HEK293 (cell line): Measurements from ENCODE around the gene GALNT2.

Experiments
- CTCF ChIA-PET: fragments of 350-600 bp; formaldehyde crosslinking; extraction: SDS; loops from one replicate; lab custom pipeline; 2021; ENCODE audit warnings: antibody characterized with exemption; lab: Yijun Ruan, JAX
- POLR2A ChIA-PET: fragments of 300-600 bp; formaldehyde crosslinking; extraction: SDS; loops from one replicate; lab custom pipeline; 2020; ENCODE audit warnings: antibody characterized with exemption, inconsistent platforms; lab: Yijun Ruan, JAX
- H3K27ac ChIP-seq: fragments of 200-500 bp; sonication (Bioruptor generic); 2 replicates; pipeline ENCODE4 v1.5.1; 2014; ENCODE audit warnings: low read depth, low read length, control low read depth, inconsistent platforms; ENCODE audit errors: extremely low read depth
- H3K36me3 ChIP-seq, 2 experiments: fragments of 200-500 bp in 1 of 2; sonication (Bioruptor generic) in 1 of 2; 1 replicate in 1 of 2; 2 replicates in 1 of 2; pipeline ENCODE4 v1.5.1; 2014 to 2017; ENCODE audit warnings: inconsistent platforms in 2 of 2, low read length in 2 of 2; ENCODE audit not compliant: control insufficient read depth in 2 of 2, insufficient read depth in 1 of 2
- H3K4me1 ChIP-seq: fragments of 200-500 bp; sonication (Bioruptor generic); 2 replicates; pipeline ENCODE4 v1.5.1; 2014; ENCODE audit warnings: mild to moderate bottlenecking, low read length, inconsistent platforms; ENCODE audit not compliant: control insufficient read depth, insufficient read depth
- H3K4me3 ChIP-seq: 2 replicates; pipeline ENCODE4 v1.5.1; 2011; ENCODE audit warnings: low read depth, mild to moderate bottlenecking, control low read depth, low read length, moderate library complexity
- H3K9me3 ChIP-seq: fragments of 200-500 bp; sonication (Bioruptor generic); 2 replicates; pipeline ENCODE4 v1.5.1; 2014; ENCODE audit warnings: low read depth, low read length, inconsistent platforms; ENCODE audit not compliant: control insufficient read depth, insufficient read depth
- EGR2 ChIP-seq: fragments of 450-650 bp; formaldehyde crosslinking; IDR thresholded peaks from 2 replicates; pipeline ENCODE4 v1.5.1; 2016; ENCODE audit warnings: low read depth, missing biosample characterization, missing genetic modification characterization
- KLF9 ChIP-seq: fragments of 450-650 bp; formaldehyde crosslinking; IDR thresholded peaks from 2 replicates; pipeline ENCODE4 v1.5.1; 2016; ENCODE audit warnings: missing biosample characterization, missing genetic modification characterization, low read depth
- OSR2 ChIP-seq: fragments of 450-650 bp; formaldehyde crosslinking; IDR thresholded peaks from 2 replicates; pipeline ENCODE4 v1.5.1; 2016; ENCODE audit warnings: missing biosample characterization, missing genetic modification characterization
- PRDM10 ChIP-seq: fragments of 450-650 bp; formaldehyde crosslinking; IDR thresholded peaks from 2 replicates; pipeline ENCODE4 v1.5.1; 2016; ENCODE audit warnings: missing biosample characterization, missing genetic modification characterization
- REPIN1 ChIP-seq: fragments of 450-650 bp; formaldehyde crosslinking; IDR thresholded peaks from 2 replicates; pipeline ENCODE4 v1.5.1; 2017; ENCODE audit warnings: missing biosample characterization, missing genetic modification characterization, low read depth
- SCRT1 ChIP-seq: fragments of 450-650 bp; formaldehyde crosslinking; IDR thresholded peaks from 2 replicates; pipeline ENCODE4 v1.5.1; 2016; ENCODE audit warnings: missing biosample characterization, missing genetic modification characterization, borderline replicate concordance
- SETDB1 ChIP-seq: IDR thresholded peaks from one replicate; pipeline ENCODE4 v1.6.1; 2017; ENCODE audit warnings: mild to moderate bottlenecking, low read length, moderate library complexity, mixed read lengths; ENCODE audit not compliant: insufficient read length
- ZBTB10 ChIP-seq: fragments of 450-650 bp; formaldehyde crosslinking; IDR thresholded peaks from 2 replicates; pipeline ENCODE4 v1.5.1; 2016; ENCODE audit warnings: missing biosample characterization, missing genetic modification characterization
- ZBTB11 ChIP-seq: fragments of 450-650 bp; formaldehyde crosslinking; conservative IDR thresholded peaks from 2 replicates; pipeline ENCODE4 v1.5.1; 2016; ENCODE audit warnings: low read depth, missing biosample characterization, missing genetic modification characterization
- ZBTB20 ChIP-seq: fragments of 450-650 bp; formaldehyde crosslinking; IDR thresholded peaks from 2 replicates; pipeline ENCODE4 v1.5.1; 2016; ENCODE audit warnings: missing biosample characterization, missing genetic modification characterization
- ZFHX2 ChIP-seq: fragments of 450-650 bp; formaldehyde crosslinking; conservative IDR thresholded peaks from 2 replicates; pipeline ENCODE4 v1.5.1; 2016; ENCODE audit warnings: missing biosample characterization, missing genetic modification characterization
- ZNF202 ChIP-seq: fragments of 450-650 bp; formaldehyde crosslinking; IDR thresholded peaks from 2 replicates; pipeline ENCODE4 v1.5.1; 2016; ENCODE audit warnings: missing biosample characterization, missing genetic modification characterization, borderline replicate concordance
- ZNF223 ChIP-seq: fragments of 450-650 bp; formaldehyde crosslinking; IDR thresholded peaks from 2 replicates; pipeline ENCODE4 v1.5.1; 2016; ENCODE audit warnings: missing biosample characterization, missing genetic modification characterization
- ZNF37A ChIP-seq: fragments of 450-650 bp; IDR thresholded peaks from 2 replicates; pipeline ENCODE4 v1.5.1; 2018; ENCODE audit warnings: missing biosample characterization, missing genetic modification characterization
- ZNF560 ChIP-seq: fragments of 450-650 bp; formaldehyde crosslinking; IDR thresholded peaks from 2 replicates; pipeline ENCODE4 v1.5.1; 2017; ENCODE audit warnings: missing biosample characterization, missing genetic modification characterization, borderline replicate concordance
- ZNF664 ChIP-seq: fragments of 450-650 bp; formaldehyde crosslinking; IDR thresholded peaks from 2 replicates; pipeline ENCODE4 v1.5.1; 2016; ENCODE audit warnings: missing biosample characterization, missing genetic modification characterization
- ZNF777 ChIP-seq: fragments of 450-650 bp; formaldehyde crosslinking; IDR thresholded peaks from 2 replicates; pipeline ENCODE4 v1.5.1; 2017; ENCODE audit warnings: missing biosample characterization, missing genetic modification characterization, borderline replicate concordance

GALNT2 gene

GRCh38 chr1:230152999-230153398 lies 86.0 kb downstream of the GALNT2 start:
- peaks cover 8% of the 10 kb centered on the region; the same call in 1 of the 2 replicates for H3K4me1 ChIP-seq
- TF ChIP-seq ZNF777 (no peak), ZNF37A (tag by site-specific recombination) (no peak), ZNF664 (tag by site-specific recombination) (peak; percentile 92)
- no peaks in the 10 kb centered on the region for H3K36me3 ChIP-seq
- H3K27ac ChIP-seq, result no peak overlapping the region
- POLR2A ChIA-PET, result no interaction called here
- H3K9me3 ChIP-seq, result no peaks in the 10 kb centered on the region
- CTCF ChIA-PET, result interaction anchor here (0.5 to 1.5 kb wide), 2 partner anchors 31 to 91 kb away, joined by 3 read pairs; no protein-coding TSS in a partner anchor
- no peak overlapping the region for H3K4me3 ChIP-seq

GRCh38 chr1:230153641-230154296 lies 86.7 kb downstream of the GALNT2 start:
- Histone ChIP-seq H3K36me3 (no peaks in the 10 kb centered on the region), H3K9me3 (no peaks in the 10 kb centered on the region), H3K4me1 (peaks cover 12% of the 10 kb centered on the region), H3K4me3 (no peak overlapping the region), H3K27ac (no peak overlapping the region)
- POLR2A ChIA-PET, result no interaction called here
- TF ChIP-seq OSR2 (tag by site-specific recombination), result peak; percentile 18; the same call in 1 of the 2 replicates
- no peak for TF ChIP-seq ZBTB10 (tag by site-specific recombination)
- TF ChIP-seq ZBTB11 (tag by site-specific recombination), result no peak
- no peak for TF ChIP-seq ZNF202 (tag by site-specific recombination)
- TF ChIP-seq SETDB1, result no peak
- TF ChIP-seq PRDM10 (tag by site-specific recombination), result peak; percentile 97
- no peak for TF ChIP-seq REPIN1
- TF ChIP-seq EGR2 (tag by site-specific recombination), result peak; percentile 78
- TF ChIP-seq ZFHX2 (tag by site-specific recombination), result peak; percentile 87
- TF ChIP-seq ZNF223 (tag by site-specific recombination), result no peak
- TF ChIP-seq ZNF560 (tag by site-specific recombination), result no peak
- TF ChIP-seq KLF9, result no peak
- no peak for TF ChIP-seq SCRT1
- 0 out of 2 replicates have a peak, but pooled peaks have one; percentile 27 for TF ChIP-seq ZBTB20 (tag by site-specific recombination)
- CTCF ChIA-PET, result interaction anchor here (0.7 to 1.5 kb wide), 3 partner anchors 13 to 39 kb away, joined by 3 to 4 read pairs (median 3); no protein-coding TSS in a partner anchor
